Inferior parietal cortex (tissue), 1 donor: ENCODE data around the gene PSAP.
"Not testable (repeated sequence)": the region's sequence is repeated elsewhere in the genome, so short reads cannot be mapped to it uniquely, and the experiment has no call there.

Experiments
- DNase-seq: peaks from one replicate; pipeline ENCODE4 v3.0.0-alpha.2; 2016; ENCODE audit errors: extremely low spot score

Gene PSAP

DNA sequence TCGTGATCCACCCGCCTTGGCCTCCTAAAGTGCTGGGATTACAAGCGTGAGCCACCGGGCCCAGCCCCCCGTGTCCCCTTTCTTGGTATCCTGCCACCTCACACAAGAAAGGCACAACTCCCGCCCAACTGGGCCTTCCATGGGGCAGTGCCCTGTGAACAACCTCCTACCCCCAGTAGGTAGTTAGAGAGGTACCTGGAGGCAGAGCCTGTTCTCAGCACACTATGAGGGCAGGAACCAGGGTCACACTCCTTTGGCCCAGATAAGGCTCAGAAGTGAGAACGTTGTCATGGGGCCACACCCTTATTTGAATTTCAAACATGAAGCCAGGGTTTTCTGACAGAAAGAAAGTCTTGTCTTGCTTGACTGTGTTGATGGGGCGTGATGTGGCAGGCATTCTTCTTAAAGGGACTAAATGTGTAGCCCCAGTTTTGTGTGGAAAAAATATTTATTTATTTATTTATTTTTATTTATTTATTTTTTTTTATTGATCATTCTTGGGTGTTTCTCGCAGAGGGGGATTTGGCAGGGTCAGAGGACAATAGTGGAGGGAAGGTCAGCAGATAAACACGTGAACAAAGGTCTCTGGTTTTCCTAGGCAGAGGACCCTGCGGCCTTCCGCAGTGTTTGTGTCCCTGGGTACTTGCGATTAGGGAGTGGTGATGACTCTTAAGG is 23.8 kb upstream of the PSAP start:
- not testable (repeated sequence) for DNase-seq

GRCh38 chr10:71873582-71874211 is 22.6 kb upstream of the PSAP start:
- DNase-seq = no peak

GRCh38 chr10:71869601-71870000 is 18.6 kb upstream of the PSAP start:
- DNase-seq = not testable (repeated sequence)

- no peak for DNase-seq
Observed at GRCh38 chr10:71868192-71868697, 17.2 kb upstream of the PSAP start.

GRCh38 chr10:71865561-71866041 is 14.6 kb upstream of the PSAP start:
- no peak for DNase-seq

GRCh38 chr10:71864911-71865361 is 13.9 kb upstream of the PSAP start:
- no peak for DNase-seq

- DNase-seq = no peak
Observed at GRCh38 chr10:71863203-71863602, 12.2 kb upstream of the PSAP start.

DNA sequence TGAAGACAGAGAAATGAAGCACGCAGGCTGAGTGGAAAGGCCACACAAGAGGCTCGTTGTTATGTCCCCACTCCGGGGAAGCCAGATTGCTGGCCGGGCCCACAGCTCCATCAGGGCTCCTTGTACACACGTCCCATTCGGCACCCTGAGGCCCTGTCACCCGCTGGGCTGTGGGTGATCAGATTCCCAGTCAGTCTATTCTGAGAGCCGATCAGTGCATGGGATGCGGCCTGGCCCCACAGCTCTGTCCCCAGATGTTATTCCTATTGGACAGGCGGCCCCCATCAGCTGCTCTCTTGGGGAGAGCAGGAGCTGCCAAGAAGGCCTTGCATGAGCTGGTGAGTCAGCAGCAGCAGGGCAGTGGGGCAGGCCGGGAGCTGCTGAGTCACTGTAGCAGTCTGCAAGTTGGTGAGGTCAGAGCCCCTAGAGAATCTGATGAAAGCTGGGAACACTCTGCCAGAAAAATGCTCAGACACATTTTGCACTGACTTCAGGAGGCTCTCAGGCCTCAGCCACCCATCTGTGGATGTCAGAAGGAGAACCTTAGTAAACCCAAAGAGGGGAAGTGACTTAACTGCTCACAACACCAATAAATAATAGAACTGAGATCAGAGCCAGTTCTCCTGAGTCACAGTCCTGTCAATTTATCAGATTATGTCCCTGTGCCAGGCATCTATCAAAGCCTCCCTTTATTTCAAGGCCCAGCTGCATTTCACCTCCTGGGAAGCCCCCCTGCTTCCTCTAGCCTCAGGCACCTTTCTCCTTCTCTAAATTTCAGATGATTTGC is 9.4 kb upstream of the PSAP start:
- DNase-seq = peak; percentile 92

- DNase-seq = no peak
Observed at GRCh38 chr10:71857934-71858890, 7.2 kb upstream of the PSAP start.

GRCh38 chr10:71856619-71857018 is 5.6 kb upstream of the PSAP start:
- no peak for DNase-seq

DNA sequence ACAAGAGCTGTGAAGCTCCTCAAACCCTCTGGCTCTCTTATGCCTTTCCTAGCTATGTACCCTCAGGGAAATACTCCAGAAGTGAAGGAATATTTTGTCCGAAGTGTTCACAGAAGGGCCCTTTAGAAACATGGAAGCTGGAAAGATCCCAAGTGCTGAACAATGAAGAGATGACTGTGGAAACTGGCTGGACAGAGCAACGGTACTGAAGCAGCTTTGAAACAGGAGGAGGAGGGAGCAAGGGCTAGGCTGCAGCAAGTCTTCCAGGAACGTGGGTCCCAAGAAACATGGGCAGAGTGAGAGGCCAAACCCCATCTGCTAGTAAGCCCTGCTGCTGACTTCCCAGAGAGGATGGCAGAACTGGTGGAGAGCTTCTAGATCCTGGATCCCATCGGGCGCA is 3.0 kb upstream of the PSAP start:
- peak; percentile 69 for DNase-seq

DNA sequence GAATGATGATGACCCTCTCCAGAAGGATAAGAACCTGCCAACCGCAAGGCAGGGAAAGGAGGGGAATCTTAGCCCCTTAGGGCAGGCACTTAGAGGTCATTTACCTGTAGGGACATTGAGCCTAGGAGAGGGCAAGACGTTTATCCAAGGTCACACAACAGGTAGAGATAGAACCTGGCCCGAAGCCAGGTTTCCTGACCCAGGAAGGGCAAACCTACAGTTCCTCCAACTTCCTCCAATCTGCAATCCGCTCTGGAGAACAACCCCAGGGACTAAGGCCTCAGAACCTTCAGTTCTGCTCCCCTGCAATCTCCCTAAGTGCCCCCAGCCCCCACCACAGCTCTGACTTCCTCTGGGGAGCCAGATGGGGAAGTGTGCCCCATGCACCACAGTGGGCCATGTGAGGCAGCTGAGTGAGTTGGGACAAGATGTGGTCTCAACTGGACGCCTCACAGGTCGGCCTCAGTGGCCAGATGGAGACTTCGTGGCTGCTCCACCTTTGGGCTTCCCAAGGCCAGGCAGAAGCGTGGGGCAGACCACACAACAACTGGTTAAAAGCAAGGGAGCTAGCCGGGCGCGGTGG is 1.4 kb upstream of the PSAP start:
- no peak for DNase-seq

DNA sequence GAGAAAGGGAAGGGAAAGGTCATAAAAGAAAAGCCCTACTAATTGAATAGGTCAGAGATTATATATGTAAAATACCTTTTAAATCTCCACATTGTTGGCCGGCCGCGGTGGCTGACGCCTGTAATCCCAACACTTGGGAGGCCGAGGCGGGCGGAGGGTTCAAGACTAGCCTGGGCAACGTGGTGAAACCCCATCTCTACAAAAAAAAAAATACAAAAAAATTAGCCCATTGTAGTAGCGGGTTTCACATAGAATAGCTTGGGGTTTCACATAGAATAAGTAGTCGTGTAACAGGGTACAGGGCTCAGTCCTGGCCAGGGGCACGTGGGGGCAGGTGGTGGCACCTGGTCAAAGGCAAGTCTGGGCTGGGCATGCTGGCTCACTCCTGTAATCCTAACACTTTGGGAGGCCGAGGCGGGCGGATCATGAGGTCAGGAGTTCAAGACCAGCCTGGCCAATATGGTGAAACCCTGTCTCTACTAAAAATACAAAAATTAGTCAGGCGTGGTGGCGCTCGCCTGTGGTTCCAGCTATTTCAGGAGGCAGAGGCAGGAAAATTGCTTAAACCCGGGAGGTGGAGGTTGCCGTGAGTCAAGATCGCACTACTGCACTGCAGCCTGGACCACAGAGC is 529 bp upstream of the PSAP start:
- DNase-seq = not testable (repeated sequence)

GRCh38 chr10:71850021-71850742 is 869 bp downstream of the PSAP start:
- no peak for DNase-seq

DNA sequence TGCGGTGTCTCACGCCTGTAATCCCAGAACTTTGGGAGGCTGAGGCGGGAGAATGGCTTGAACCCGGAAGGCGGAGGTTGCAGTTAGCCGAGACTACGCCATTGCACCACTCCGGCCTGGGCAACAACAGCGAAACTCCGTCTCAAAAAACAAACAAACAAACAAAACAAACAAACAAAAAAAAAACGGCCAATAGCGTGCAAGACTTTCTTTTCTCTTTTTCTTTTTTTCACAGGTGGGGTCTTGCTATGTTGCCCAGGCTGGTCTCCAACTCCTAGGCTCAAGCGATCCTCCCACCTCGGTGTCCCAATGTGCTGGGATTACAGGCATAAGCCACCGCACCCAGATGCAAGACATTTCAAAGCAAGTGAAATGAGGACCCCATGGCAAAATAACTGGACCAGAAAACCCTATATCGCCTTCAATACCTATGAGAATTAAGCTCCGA is 1.6 kb downstream of the PSAP start:
- no peak for DNase-seq

GRCh38 chr10:71848325-71849275 is 2.5 kb downstream of the PSAP start:
- no peak for DNase-seq

GRCh38 chr10:71847418-71847817 is 3.6 kb downstream of the PSAP start:
- no peak for DNase-seq

- no peak for DNase-seq
Observed at GRCh38 chr10:71846816-71847215, 4.2 kb downstream of the PSAP start.
